ENCODE measurements around the gene DPCD.

Gene DPCD

DNA sequence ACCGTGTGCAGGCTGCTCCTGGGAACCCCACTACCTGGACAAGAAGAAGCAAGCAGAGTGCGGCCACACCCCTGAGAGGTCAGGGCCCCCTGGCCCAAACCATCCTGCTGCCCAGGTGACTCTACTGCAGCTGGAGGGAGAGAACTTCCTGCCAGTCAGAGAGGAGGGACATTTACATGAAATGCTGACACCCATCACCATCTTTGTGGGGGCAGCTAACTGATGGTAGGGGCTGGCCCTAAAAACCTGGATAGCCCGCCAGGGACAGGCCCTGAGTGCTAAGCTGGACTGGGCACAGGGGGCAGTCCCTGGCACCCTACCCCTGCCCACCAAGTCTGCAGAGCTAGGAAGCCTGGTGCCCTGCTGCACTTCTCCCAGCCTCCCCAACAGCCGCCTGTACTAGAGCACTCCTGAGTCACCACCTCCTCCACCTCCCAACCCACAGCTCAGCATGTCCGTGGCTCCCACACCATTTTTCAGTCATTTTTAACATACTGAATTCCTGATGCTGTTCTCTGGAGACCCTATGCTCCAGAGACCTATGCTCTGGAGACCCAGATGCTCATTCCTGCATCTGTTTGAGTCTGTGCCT, 27.5 kb downstream of the DPCD start:
- Histone ChIP-seq H3K27ac (ENCODE audit: low read depth, low read length) (no peak overlapping the region), H3K36me3 (ENCODE audit: control insufficient read depth, insufficient read depth, low read length) (peaks cover 18% of the 10 kb centered on the region), H3K9me3 (ENCODE audit: control insufficient read depth, insufficient read depth, low read depth, low read length) (no peaks in the 10 kb centered on the region), H3K4me3 (ENCODE audit: low read depth, low read length) (no peak overlapping the region), H3K27me3 (ENCODE audit: control insufficient read depth, insufficient read depth, low read length) (no peaks in the 10 kb centered on the region), H3K9ac (ENCODE audit: low read length) (no peak overlapping the region), H3K4me1 (ENCODE audit: control insufficient read depth, insufficient read depth, low read length) (peaks cover 26% of the 10 kb centered on the region)

DNA sequence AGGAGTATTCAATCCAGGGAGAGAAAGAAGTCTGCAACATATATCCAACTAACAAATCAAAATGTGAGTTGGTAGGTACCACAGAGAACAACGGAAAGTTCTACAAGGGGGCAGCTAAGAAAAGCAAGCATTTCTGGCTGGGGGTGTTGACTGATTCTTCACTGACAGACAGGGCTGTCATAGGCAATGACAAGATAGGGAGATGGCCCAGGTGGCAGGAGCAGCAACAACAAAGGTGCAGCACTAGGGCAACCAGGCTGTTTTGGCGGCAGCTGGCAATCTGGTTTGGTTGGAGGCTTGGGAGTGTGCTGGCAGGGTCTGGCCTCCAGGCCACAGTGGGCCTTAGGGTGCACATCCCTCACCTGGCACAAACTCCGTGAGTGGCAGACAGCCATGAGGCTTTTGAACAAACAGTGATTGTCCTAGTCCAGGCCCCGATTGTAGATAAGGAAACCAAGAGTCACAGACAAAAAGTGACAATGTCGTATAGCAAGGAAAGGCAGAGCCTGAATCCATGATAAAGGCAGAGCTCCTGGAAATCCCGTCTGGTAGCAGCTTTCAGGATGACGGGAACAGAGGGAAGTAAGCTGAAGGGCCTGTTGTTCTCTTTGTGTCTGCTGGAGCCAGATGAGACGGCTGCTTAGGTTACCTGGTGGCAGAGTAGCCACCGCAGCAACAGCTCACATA, 28.4 kb downstream of the DPCD start:
- H3K27ac ChIP-seq (ENCODE audit: low read depth, low read length) = no peak overlapping the region
- H3K4me1 ChIP-seq (ENCODE audit: control insufficient read depth, insufficient read depth, low read length) = peaks cover 26% of the 10 kb centered on the region
- H3K9ac ChIP-seq (ENCODE audit: low read length) = no peak overlapping the region
- no peaks in the 10 kb centered on the region for H3K27me3 ChIP-seq (ENCODE audit: control insufficient read depth, insufficient read depth, low read length)
- H3K36me3 ChIP-seq (ENCODE audit: control insufficient read depth, insufficient read depth, low read length) = peaks cover 9% of the 10 kb centered on the region
- H3K9me3 ChIP-seq (ENCODE audit: control insufficient read depth, insufficient read depth, low read depth, low read length) = no peaks in the 10 kb centered on the region
- no peak overlapping the region for H3K4me3 ChIP-seq (ENCODE audit: low read depth, low read length)

DNA sequence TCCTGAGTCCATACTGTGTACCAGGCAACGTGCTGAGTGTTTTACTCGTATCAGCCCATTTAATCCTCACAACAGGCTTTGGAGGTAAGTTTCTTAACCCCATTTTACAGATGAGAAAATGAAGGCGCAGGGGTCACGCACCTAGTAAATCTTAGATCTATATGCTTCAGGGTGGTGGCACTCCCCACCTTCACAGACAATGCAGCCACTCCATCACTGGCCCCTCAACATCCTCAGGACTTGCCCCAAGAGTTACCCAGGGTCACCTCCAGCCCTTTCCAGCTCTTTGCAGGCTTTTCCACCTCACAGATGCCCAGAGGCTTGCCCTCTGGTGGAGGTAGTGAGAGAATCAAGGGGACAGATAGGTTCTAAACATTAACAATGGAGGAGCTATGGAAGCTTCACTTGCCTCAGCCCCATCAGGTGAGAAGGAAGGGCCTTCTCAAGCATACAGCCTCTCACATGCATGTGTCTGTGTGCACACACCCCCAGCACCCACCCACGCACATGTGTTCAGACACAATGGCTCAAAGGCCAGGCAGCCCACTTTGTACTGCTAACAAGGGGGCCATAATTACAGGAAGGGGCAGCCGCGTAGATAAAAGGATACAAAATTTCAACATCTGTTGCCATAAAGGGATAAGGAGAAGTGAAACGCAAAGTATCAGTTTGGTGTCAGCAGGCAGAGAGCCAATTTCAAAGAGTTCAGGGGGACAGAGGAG, 29.1 kb downstream of the DPCD start:
- Histone ChIP-seq H3K4me1 (ENCODE audit: control insufficient read depth, insufficient read depth, low read length) (peaks cover 26% of the 10 kb centered on the region), H3K27me3 (ENCODE audit: control insufficient read depth, insufficient read depth, low read length) (no peaks in the 10 kb centered on the region), H3K9me3 (ENCODE audit: control insufficient read depth, insufficient read depth, low read depth, low read length) (no peaks in the 10 kb centered on the region), H3K9ac (ENCODE audit: low read length) (no peak overlapping the region), H3K27ac (ENCODE audit: low read depth, low read length) (no peak overlapping the region), H3K36me3 (ENCODE audit: control insufficient read depth, insufficient read depth, low read length) (peaks cover 2% of the 10 kb centered on the region; the same call in 1 of the 2 replicates), H3K4me3 (ENCODE audit: low read depth, low read length) (no peak overlapping the region)

DNA sequence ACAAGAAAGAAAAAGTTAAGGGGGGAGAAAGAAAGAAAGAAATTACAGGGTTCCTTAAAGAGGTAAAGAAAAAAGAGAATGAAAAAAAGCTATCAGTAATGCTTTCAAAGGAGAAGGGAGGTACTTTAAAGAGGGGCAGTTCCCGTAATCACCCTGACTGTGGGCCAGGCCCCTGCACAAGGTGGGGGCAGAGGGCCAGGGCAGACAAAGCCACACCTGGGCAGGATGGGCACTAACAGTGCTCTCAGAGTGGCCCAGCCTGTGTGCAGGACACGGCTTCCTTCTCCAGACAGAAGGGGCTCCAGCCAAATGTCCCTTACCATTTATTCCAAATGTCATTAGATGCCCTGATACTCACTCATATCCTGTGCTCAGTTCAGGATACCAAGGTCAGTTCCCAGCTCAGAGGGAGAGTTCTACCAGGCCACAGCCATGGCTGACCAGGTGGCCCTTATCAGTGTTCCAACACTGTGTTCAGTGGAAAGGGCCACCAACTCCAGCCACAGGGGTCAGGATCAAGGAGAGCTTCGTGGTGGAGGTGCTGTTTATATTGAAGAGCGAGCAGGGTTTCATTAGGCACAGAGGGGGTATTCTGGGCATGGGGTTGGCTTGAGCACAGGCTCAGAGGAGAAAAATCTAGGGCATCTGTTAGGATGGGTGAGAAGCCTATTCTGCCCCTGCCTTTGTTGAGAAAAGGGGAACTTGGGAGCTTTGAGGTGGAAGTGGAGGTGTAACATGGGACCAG, 29.9 kb downstream of the DPCD start:
- no peaks in the 10 kb centered on the region for H3K27me3 ChIP-seq (ENCODE audit: control insufficient read depth, insufficient read depth, low read length)
- H3K4me3 ChIP-seq (ENCODE audit: low read depth, low read length) = no peak overlapping the region
- peaks cover 26% of the 10 kb centered on the region for H3K4me1 ChIP-seq (ENCODE audit: control insufficient read depth, insufficient read depth, low read length)
- H3K9ac ChIP-seq (ENCODE audit: low read length) = no peak overlapping the region
- H3K9me3 ChIP-seq (ENCODE audit: control insufficient read depth, insufficient read depth, low read depth, low read length) = no peaks in the 10 kb centered on the region
- H3K36me3 ChIP-seq (ENCODE audit: control insufficient read depth, insufficient read depth, low read length) = no peaks in the 10 kb centered on the region
- no peak overlapping the region for H3K27ac ChIP-seq (ENCODE audit: low read depth, low read length)

DNA sequence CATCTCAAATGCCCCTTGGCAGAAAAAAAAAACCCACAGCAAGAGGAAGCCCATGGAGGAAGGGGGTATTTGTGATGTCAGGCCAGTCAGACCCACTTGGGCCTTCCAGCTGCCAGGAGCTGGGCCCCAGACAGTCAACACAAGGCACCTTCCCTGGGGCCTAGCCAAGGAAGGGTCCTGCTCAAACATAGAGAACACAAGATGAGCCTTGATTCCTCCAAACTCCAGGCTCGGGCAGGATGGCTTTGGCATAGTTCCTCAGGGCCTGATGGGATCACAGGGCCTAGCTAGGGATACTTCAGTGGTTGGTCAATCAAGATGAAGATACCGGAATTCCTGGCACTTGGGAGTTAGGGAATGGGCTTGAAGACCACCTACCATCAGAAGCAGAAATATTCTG, 30.8 kb downstream of the DPCD start:
- Histone ChIP-seq H3K4me1 (ENCODE audit: control insufficient read depth, insufficient read depth, low read length) (peaks cover 26% of the 10 kb centered on the region), H3K36me3 (ENCODE audit: control insufficient read depth, insufficient read depth, low read length) (peaks cover 6% of the 10 kb centered on the region), H3K9me3 (ENCODE audit: control insufficient read depth, insufficient read depth, low read depth, low read length) (no peaks in the 10 kb centered on the region), H3K27me3 (ENCODE audit: control insufficient read depth, insufficient read depth, low read length) (no peaks in the 10 kb centered on the region), H3K9ac (ENCODE audit: low read length) (no peak overlapping the region), H3K27ac (ENCODE audit: low read depth, low read length) (no peak overlapping the region), H3K4me3 (ENCODE audit: low read depth, low read length) (no peak overlapping the region)

DNA sequence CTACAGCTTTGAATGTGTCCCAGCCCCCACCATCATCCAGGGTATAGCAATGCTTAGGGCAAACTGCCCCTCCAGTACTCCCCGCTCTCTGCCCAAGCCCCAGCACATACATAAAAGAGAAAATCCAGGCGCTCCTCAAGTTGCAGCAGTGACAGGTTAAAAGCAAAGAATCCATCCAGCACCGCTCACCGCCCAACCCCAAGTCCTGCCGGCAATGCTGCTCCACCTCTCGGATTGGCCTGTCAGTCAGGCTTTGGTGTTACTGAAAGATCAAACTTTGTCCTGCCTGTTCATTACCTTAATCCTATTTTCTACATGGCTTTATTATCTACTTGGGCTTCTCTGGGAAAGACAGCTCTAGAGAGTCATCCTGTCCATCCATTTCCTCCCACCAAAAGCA, 31.9 kb downstream of the DPCD start:
- Histone ChIP-seq H3K4me1 (ENCODE audit: control insufficient read depth, insufficient read depth, low read length) (peaks cover 17% of the 10 kb centered on the region), H3K27me3 (ENCODE audit: control insufficient read depth, insufficient read depth, low read length) (no peaks in the 10 kb centered on the region), H3K9ac (ENCODE audit: low read length) (no peak overlapping the region), H3K4me3 (ENCODE audit: low read depth, low read length) (no peak overlapping the region), H3K27ac (ENCODE audit: low read depth, low read length) (no peak overlapping the region), H3K9me3 (ENCODE audit: control insufficient read depth, insufficient read depth, low read depth, low read length) (no peaks in the 10 kb centered on the region), H3K36me3 (ENCODE audit: control insufficient read depth, insufficient read depth, low read length) (peaks cover 7% of the 10 kb centered on the region)

DNA sequence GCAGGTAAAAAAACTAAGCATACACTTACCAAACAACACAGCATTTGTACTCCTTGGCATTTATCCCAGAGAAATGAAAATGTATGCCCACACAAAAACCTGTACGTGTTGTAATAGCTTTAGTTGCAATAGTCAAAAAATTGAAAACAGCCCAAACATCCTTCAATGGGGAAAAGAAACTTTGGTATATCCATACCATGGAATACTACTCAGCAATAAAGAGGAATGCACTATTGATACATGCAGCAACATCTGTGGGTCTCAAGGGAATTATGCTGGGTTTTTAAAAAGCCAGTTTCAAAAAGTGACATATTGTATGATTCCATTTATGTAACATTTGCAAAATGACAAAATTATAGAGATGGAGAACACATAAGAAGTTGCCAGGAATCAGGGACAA, 35.4 kb downstream of the DPCD start:
- H3K9ac ChIP-seq (ENCODE audit: low read length) = no peak overlapping the region
- H3K36me3 ChIP-seq (ENCODE audit: control insufficient read depth, insufficient read depth, low read length) = peaks cover 7% of the 10 kb centered on the region
- no peaks in the 10 kb centered on the region for H3K27me3 ChIP-seq (ENCODE audit: control insufficient read depth, insufficient read depth, low read length)
- H3K9me3 ChIP-seq (ENCODE audit: control insufficient read depth, insufficient read depth, low read depth, low read length) = no peaks in the 10 kb centered on the region
- no peak overlapping the region for H3K4me3 ChIP-seq (ENCODE audit: low read depth, low read length)
- H3K4me1 ChIP-seq (ENCODE audit: control insufficient read depth, insufficient read depth, low read length) = no peaks in the 10 kb centered on the region
- H3K27ac ChIP-seq (ENCODE audit: low read depth, low read length) = no peak overlapping the region

DNA sequence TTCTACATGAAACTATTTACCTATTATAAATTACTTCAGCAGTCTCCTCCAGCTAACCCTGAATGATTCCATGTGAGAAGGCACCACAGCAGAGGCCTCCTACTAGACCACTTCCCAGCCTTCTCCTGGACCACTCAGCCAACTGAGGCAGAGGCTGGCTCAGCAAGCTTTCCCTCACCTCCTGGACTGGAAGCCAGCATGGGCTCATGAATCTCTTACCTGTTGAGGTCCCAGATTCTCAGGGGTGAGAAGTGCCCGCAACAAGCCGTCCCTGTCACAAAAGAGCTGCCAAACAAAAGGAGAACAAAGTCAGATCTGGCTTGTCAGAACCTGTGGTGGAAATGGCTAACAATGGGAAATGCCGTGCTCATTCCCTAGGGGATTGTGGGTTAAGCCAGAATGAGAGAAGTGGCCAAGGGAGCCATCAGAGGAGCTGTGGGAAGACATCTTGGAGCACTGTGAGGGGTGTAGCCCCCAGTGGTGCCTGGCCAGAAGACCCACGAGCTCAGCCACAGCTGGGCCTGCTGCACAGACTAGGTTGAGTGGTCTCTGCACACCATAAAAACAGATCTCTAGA, 36.5 kb downstream of the DPCD start:
- no peak overlapping the region for H3K4me3 ChIP-seq (ENCODE audit: low read depth, low read length)
- H3K4me1 ChIP-seq (ENCODE audit: control insufficient read depth, insufficient read depth, low read length) = no peaks in the 10 kb centered on the region
- H3K27me3 ChIP-seq (ENCODE audit: control insufficient read depth, insufficient read depth, low read length) = no peaks in the 10 kb centered on the region
- H3K36me3 ChIP-seq (ENCODE audit: control insufficient read depth, insufficient read depth, low read length) = peaks cover 7% of the 10 kb centered on the region
- H3K27ac ChIP-seq (ENCODE audit: low read depth, low read length) = no peak overlapping the region
- H3K9ac ChIP-seq (ENCODE audit: low read length) = no peak overlapping the region
- H3K9me3 ChIP-seq (ENCODE audit: control insufficient read depth, insufficient read depth, low read depth, low read length) = no peaks in the 10 kb centered on the region

DNA sequence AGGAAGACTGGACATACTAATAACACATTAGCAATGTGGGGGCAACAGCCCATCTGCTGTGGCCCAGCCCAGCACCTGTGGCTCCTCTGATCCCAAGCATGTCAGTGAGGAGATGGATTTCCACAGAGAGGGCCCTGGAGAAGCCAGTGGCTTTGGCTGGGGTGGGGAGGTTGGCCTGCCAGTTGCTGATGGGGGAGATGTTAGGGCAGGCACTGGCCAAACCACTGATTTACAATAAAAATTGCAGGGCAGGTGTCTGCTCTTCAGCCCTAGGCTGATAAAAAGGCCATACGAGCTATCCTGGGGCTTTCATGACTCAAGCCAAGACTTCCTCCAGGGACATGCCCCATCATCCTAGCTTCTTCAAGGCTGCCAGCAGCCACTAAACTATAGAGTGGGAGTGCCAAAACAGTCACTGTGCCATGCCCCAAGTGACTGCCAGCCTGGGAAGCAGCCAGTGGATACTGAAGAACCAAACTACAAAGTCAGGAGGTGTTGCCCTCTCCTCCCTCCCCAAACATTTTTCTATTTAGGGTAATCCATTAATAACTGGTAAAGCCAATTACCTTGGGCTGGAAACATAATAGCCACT, 37.8 kb downstream of the DPCD start:
- H3K4me3 ChIP-seq (ENCODE audit: low read depth, low read length) = no peak overlapping the region
- H3K9me3 ChIP-seq (ENCODE audit: control insufficient read depth, insufficient read depth, low read depth, low read length) = no peaks in the 10 kb centered on the region
- no peaks in the 10 kb centered on the region for H3K4me1 ChIP-seq (ENCODE audit: control insufficient read depth, insufficient read depth, low read length)
- peaks cover 7% of the 10 kb centered on the region for H3K36me3 ChIP-seq (ENCODE audit: control insufficient read depth, insufficient read depth, low read length)
- no peak overlapping the region for H3K9ac ChIP-seq (ENCODE audit: low read length)
- no peak overlapping the region for H3K27ac ChIP-seq (ENCODE audit: low read depth, low read length)
- H3K27me3 ChIP-seq (ENCODE audit: control insufficient read depth, insufficient read depth, low read length) = no peaks in the 10 kb centered on the region

DNA sequence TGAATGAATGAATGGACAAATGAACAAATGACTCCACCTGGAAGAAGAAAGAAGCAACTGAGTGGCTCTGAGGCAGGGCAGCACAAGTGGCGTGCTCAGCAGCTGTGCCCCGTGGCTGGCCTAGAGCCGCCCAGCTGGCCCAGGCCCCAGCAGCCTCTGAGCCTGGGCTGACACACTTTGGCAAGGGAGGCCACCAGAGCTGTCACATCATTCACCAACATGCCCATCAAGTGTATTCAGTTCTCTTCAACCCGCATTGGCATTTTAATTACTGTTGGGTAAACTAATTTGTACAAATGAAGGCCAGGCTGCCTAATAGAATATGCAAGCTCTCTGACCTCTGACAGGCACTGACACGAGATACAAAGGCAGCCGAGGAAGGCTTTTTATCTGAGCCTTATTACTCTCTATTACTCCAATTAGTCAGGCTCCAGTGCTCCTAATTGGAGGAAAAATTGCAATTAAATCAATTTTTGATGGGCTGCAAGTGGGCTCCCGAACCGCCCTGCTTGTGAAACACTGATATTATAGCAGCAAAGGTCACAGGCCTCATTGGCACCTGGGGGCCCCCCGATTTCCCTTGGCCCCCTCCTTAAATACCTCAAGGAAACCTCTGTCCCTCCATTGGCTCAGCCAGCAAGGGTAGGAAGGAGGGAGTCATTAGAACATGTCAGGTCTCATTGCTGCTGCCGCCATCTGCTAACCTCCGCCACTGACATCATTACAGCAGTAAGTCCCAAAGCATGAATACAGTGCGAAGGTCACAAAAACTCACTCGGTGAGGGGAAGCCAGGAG, 41.9 kb downstream of the DPCD start:
- Histone ChIP-seq H3K27me3 (ENCODE audit: control insufficient read depth, insufficient read depth, low read length) (no peaks in the 10 kb centered on the region), H3K4me3 (ENCODE audit: low read depth, low read length) (no peak overlapping the region), H3K4me1 (ENCODE audit: control insufficient read depth, insufficient read depth, low read length) (no peaks in the 10 kb centered on the region), H3K27ac (ENCODE audit: low read depth, low read length) (no peak overlapping the region), H3K9me3 (ENCODE audit: control insufficient read depth, insufficient read depth, low read depth, low read length) (0 out of 2 replicates have a peak, but pooled peaks cover 4% of the 10 kb centered on the region), H3K9ac (ENCODE audit: low read length) (no peak overlapping the region), H3K36me3 (ENCODE audit: control insufficient read depth, insufficient read depth, low read length) (no peaks in the 10 kb centered on the region)
